Measurements from ENCODE around the gene NPAS2. TPM values are rescaled to one million over a fixed set of nuclear protein-coding genes. Genes with fewer than 3 reads are reported as not detected.

The NPAS2 gene
- total RNA-seq, 1 donor from 2014 or later: 5.5 TPM

GRCh38 chr2:100953406-100954043, 133.6 kb downstream of the NPAS2 start:
- TF ChIP-seq CTCF (IDR thresholded peaks at IDR 0.05; ENCODE audit: insufficient read depth, low read depth, low read length): no peak
- no peak for TF ChIP-seq EZH2 (IDR thresholded peaks at IDR 0.05; ENCODE audit: insufficient read depth, low read length)
- no peaks in the 10 kb centered on the region for H3K9me3 ChIP-seq (ENCODE audit: insufficient read depth, low read depth, low read length)
- no peak overlapping the region for H3K4me2 ChIP-seq (ENCODE audit: low read length)
- DNase-seq (ENCODE audit: low read depth) (no peak), FAIRE-seq (no peak)
- no peak overlapping the region for H3K4me3 ChIP-seq (ENCODE audit: insufficient read depth, low read depth, low read length)
- no peaks in the 10 kb centered on the region for H3K79me2 ChIP-seq (ENCODE audit: insufficient read depth, low read length)
- no peak overlapping the region for H3K27ac ChIP-seq (ENCODE audit: low read depth, low read length)
- Mint-ChIP-seq H3K4me1 (ENCODE audit: low read depth, unreplicated experiment) (peaks cover 6% of the 10 kb centered on the region), H3K27me3 (ENCODE audit: low read depth, unreplicated experiment) (peaks cover 13% of the 10 kb centered on the region), H3K4me3 (ENCODE audit: unreplicated experiment) (peak overlapping the region; percentile 67), H3K36me3 (ENCODE audit: low read depth, unreplicated experiment) (peaks cover 5% of the 10 kb centered on the region), H3K9me3 (ENCODE audit: unreplicated experiment) (peaks cover 3% of the 10 kb centered on the region), H3K27ac (ENCODE audit: unreplicated experiment) (no peak overlapping the region)
- no peaks in the 10 kb centered on the region for H4K20me1 ChIP-seq (ENCODE audit: insufficient read depth, low read length)
- H3K27me3 ChIP-seq (ENCODE audit: insufficient read depth, low read length): no peaks in the 10 kb centered on the region
- no peak overlapping the region for H3K9ac ChIP-seq (ENCODE audit: low read length)
- no peaks in the 10 kb centered on the region for H3K36me3 ChIP-seq (ENCODE audit: insufficient read depth, low read length)
- peaks cover 5% of the 10 kb centered on the region for H3K4me1 ChIP-seq (ENCODE audit: insufficient read depth, low read length)
- H2AFZ ChIP-seq (ENCODE audit: low read depth, low read length): no peak overlapping the region

GRCh38 chr2:100954044-100954420, 134.1 kb downstream of the NPAS2 start:
- TF ChIP-seq EZH2 (IDR thresholded peaks at IDR 0.05; ENCODE audit: insufficient read depth, low read length) (no peak), CTCF (IDR thresholded peaks at IDR 0.05; ENCODE audit: insufficient read depth, low read depth, low read length) (no peak)
- Histone ChIP-seq H3K27ac (ENCODE audit: low read depth, low read length) (no peak overlapping the region), H3K79me2 (ENCODE audit: insufficient read depth, low read length) (no peaks in the 10 kb centered on the region), H3K9ac (ENCODE audit: low read length) (no peak overlapping the region), H2AFZ (ENCODE audit: low read depth, low read length) (no peak overlapping the region), H3K4me1 (ENCODE audit: insufficient read depth, low read length) (peaks cover 10% of the 10 kb centered on the region), H3K4me2 (ENCODE audit: low read length) (no peak overlapping the region), H3K27me3 (ENCODE audit: insufficient read depth, low read length) (no peaks in the 10 kb centered on the region), H3K4me3 (ENCODE audit: insufficient read depth, low read depth, low read length) (no peak overlapping the region), H3K36me3 (ENCODE audit: insufficient read depth, low read length) (no peaks in the 10 kb centered on the region), H3K9me3 (ENCODE audit: insufficient read depth, low read depth, low read length) (no peaks in the 10 kb centered on the region), H4K20me1 (ENCODE audit: insufficient read depth, low read length) (no peaks in the 10 kb centered on the region)
- Mint-ChIP-seq H3K9me3 (ENCODE audit: unreplicated experiment) (peaks cover 3% of the 10 kb centered on the region), H3K27me3 (ENCODE audit: low read depth, unreplicated experiment) (peaks cover 13% of the 10 kb centered on the region), H3K4me1 (ENCODE audit: low read depth, unreplicated experiment) (peaks cover 6% of the 10 kb centered on the region), H3K36me3 (ENCODE audit: low read depth, unreplicated experiment) (peaks cover 5% of the 10 kb centered on the region), H3K27ac (ENCODE audit: unreplicated experiment) (no peak overlapping the region), H3K4me3 (ENCODE audit: unreplicated experiment) (peak overlapping the region; percentile 67)
- FAIRE-seq (no peak), DNase-seq (ENCODE audit: low read depth) (no peak)

GRCh38 chr2:100955226-100955625, 135.3 kb downstream of the NPAS2 start:
- H3K27ac ChIP-seq (ENCODE audit: low read depth, low read length): no peak overlapping the region
- H3K36me3 Mint-ChIP-seq (ENCODE audit: low read depth, unreplicated experiment): peaks cover 5% of the 10 kb centered on the region
- H3K4me3 ChIP-seq (ENCODE audit: insufficient read depth, low read depth, low read length): no peak overlapping the region
- no peak overlapping the region for H3K4me3 Mint-ChIP-seq (ENCODE audit: unreplicated experiment)
- FAIRE-seq (no peak), DNase-seq (ENCODE audit: low read depth) (no peak)
- peaks cover 8% of the 10 kb centered on the region for H3K27me3 Mint-ChIP-seq (ENCODE audit: low read depth, unreplicated experiment)
- no peak overlapping the region for H3K4me2 ChIP-seq (ENCODE audit: low read length)
- no peak overlapping the region for H3K9ac ChIP-seq (ENCODE audit: low read length)
- TF ChIP-seq EZH2 (IDR thresholded peaks at IDR 0.05; ENCODE audit: insufficient read depth, low read length): no peak
- no peak for TF ChIP-seq CTCF (IDR thresholded peaks at IDR 0.05; ENCODE audit: insufficient read depth, low read depth, low read length)
- H3K36me3 ChIP-seq (ENCODE audit: insufficient read depth, low read length): no peaks in the 10 kb centered on the region
- peaks cover 3% of the 10 kb centered on the region for H3K9me3 Mint-ChIP-seq (ENCODE audit: unreplicated experiment)
- H3K27ac Mint-ChIP-seq (ENCODE audit: unreplicated experiment): no peak overlapping the region
- H2AFZ ChIP-seq (ENCODE audit: low read depth, low read length): no peak overlapping the region
- H4K20me1 ChIP-seq (ENCODE audit: insufficient read depth, low read length): no peaks in the 10 kb centered on the region
- H3K4me1 ChIP-seq (ENCODE audit: insufficient read depth, low read length): peaks cover 14% of the 10 kb centered on the region
- H3K4me1 Mint-ChIP-seq (ENCODE audit: low read depth, unreplicated experiment): peaks cover 16% of the 10 kb centered on the region
- H3K79me2 ChIP-seq (ENCODE audit: insufficient read depth, low read length): no peaks in the 10 kb centered on the region
- no peaks in the 10 kb centered on the region for H3K9me3 ChIP-seq (ENCODE audit: insufficient read depth, low read depth, low read length)
- H3K27me3 ChIP-seq (ENCODE audit: insufficient read depth, low read length): no peaks in the 10 kb centered on the region

All from astrocyte (in vitro differentiated cells and primary cell).